ENCODE results near the gene SYAP1. TPM values are rescaled to one million over a fixed set of nuclear protein-coding genes. Genes with fewer than 3 reads are reported as not detected.

Gene SYAP1
- total RNA-seq, 2 experiments from 2014 or later: 16.4 to 19.2 TPM

DNA sequence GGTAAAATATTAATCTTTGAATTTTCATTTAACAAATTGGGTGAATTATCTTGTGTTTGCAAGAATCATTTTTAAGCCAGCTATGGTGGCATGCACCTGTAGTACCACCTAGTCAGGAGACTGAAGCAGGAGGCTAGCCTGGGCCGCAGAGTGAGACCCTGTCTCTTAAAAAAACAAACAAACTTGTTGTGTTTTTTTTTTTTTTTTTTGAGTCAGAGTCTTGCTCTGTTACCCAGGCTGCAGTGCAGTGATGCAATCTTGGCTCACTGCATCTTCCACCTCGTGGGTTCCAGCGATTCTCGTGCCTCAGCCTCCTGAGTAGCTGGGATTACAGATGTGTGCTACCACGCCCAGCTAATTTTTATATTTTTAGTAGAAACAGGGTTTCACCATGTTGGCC lies 69.1 kb downstream of the SYAP1 start:
- H3K4me3 Mint-ChIP-seq: no peak overlapping the region
- no peak for DNase-seq
- peaks cover 6% of the 10 kb centered on the region for H3K36me3 Mint-ChIP-seq (ENCODE audit: low read depth)
- peaks cover 19% of the 10 kb centered on the region for H3K4me1 Mint-ChIP-seq
- ChIA-PET CTCF (no interaction called here), POLR2A (interaction anchor here (0.9 to 2.7 kb wide), 2 partner anchors 10 to 69 kb away, joined by 3 to 13 read pairs; partner anchors contain the start of gene SYAP1)
- H3K27ac Mint-ChIP-seq: no peak overlapping the region
- no peaks in the 10 kb centered on the region for H3K9me3 Mint-ChIP-seq
- H3K27me3 Mint-ChIP-seq: no peaks in the 10 kb centered on the region

DNA sequence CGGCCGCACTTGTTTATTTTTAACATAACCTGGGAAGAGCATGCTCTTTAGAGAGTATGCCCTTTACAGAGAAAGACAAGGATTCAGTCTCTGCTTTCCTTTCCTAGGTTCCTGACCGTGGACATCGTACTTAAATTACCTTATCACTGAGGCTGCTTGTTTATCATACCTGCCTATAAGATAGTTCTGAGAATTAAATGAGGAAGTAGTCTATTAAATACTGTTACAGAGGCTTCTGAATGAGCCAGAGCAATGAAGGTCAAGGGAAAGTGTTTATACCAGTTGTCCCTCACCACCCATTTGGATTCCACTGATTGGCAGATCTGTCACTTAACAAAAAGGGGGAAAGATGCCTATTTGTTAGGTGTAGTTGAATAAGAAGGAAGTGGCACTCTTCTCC lies 76.9 kb downstream of the SYAP1 start:
- peaks cover 16% of the 10 kb centered on the region for H3K36me3 Mint-ChIP-seq (ENCODE audit: low read depth)
- CTCF ChIA-PET: no interaction called here
- no peaks in the 10 kb centered on the region for H3K27me3 Mint-ChIP-seq
- H3K4me1 Mint-ChIP-seq: no peaks in the 10 kb centered on the region
- H3K9me3 Mint-ChIP-seq: no peaks in the 10 kb centered on the region
- POLR2A ChIA-PET: no interaction called here
- no peak for DNase-seq
- no peak overlapping the region for H3K4me3 Mint-ChIP-seq
- H3K27ac Mint-ChIP-seq: no peak overlapping the region

DNA sequence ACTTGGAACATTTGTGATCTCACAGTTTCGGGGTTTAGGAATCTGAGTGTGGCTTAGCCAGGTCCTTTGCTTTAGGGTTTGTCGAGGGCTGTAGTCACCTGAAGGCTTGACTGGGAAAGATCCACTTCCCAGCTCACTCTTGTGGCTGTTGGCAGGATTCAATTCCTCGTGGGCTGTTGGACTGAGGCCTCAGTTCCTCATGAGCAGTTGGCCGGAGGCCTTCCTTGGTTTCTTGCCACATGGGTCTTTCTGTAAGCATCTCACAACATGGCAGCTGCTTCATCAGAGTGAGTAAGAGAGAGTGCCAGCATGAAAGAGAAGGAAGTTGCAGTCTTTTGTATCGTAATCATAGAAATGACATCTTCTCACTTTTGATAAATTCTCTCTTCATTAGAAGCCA lies 77.9 kb downstream of the SYAP1 start:
- H3K9me3 Mint-ChIP-seq: no peaks in the 10 kb centered on the region
- ChIA-PET POLR2A (interaction anchor here (1.1 kb wide), 1 partner anchor 9 kb away, joined by 3 read pairs; no protein-coding TSS in a partner anchor), CTCF (no interaction called here)
- H3K27me3 Mint-ChIP-seq: no peaks in the 10 kb centered on the region
- no peaks in the 10 kb centered on the region for H3K4me1 Mint-ChIP-seq
- H3K36me3 Mint-ChIP-seq (ENCODE audit: low read depth): peaks cover 16% of the 10 kb centered on the region
- H3K4me3 Mint-ChIP-seq: no peak overlapping the region
- no peak overlapping the region for H3K27ac Mint-ChIP-seq
- no peak for DNase-seq

DNA sequence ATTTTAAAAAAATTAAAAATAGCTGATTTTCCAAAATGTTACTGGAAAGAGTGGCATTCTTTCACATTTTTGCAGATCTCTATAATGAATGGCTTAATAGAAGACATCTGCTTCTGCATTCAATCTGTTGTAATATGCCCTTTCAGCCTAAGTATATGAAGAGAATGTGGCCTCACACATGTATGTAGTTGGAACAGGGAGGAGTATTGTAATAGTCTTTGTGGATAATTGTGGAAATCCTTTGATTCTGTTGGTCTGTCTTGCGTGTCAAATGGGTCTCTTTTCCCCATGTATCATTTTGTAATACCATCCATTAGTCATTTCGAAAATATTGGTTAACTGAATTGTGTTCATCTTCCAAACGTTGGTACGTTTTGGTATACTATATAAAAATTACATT lies 78.4 kb downstream of the SYAP1 start:
- ChIA-PET CTCF (no interaction called here), POLR2A (interaction anchor here (1.1 kb wide), 1 partner anchor 9 kb away, joined by 3 read pairs; no protein-coding TSS in a partner anchor)
- no peaks in the 10 kb centered on the region for H3K4me1 Mint-ChIP-seq
- peaks cover 16% of the 10 kb centered on the region for H3K36me3 Mint-ChIP-seq (ENCODE audit: low read depth)
- DNase-seq: no peak
- H3K9me3 Mint-ChIP-seq: no peaks in the 10 kb centered on the region
- H3K27me3 Mint-ChIP-seq: no peaks in the 10 kb centered on the region
- no peak overlapping the region for H3K4me3 Mint-ChIP-seq
- no peak overlapping the region for H3K27ac Mint-ChIP-seq

DNA sequence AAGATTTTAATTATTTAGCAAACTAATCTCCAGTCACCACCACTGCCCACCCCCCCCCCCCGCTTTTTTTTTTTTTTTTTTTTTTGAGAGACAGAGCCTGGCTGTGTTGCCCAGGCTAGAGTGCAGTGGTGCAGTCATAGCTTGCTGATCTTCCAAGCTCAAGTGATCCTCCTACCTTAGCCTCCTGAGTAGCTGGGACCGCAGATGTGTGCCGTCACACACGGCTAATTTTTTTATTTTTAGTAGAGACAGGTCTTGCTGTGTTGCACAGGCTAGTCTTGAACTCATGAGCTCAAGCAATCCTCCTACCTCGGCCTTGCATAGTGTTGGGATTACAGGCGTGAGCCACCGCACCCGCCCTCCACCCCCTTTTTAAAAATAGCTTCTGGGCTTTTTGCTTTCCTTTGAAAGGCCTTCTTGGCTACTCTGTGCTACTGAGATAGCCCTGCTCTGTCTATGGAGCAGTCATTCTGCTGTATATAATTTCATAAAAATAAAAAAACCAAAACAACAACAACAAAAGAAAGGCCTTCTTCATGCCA lies 85.6 kb downstream of the SYAP1 start:
- DNase-seq: no peak
- ChIA-PET CTCF (interaction anchor here (0.6 kb wide), 1 partner anchor 63 kb away, joined by 4 read pairs; no protein-coding TSS in a partner anchor), POLR2A (no interaction called here)
- H3K4me3 Mint-ChIP-seq: no peak overlapping the region
- H3K27me3 Mint-ChIP-seq: no peaks in the 10 kb centered on the region
- peaks cover 2% of the 10 kb centered on the region for H3K36me3 Mint-ChIP-seq (ENCODE audit: low read depth)
- H3K4me1 Mint-ChIP-seq: peaks cover 10% of the 10 kb centered on the region
- H3K9me3 Mint-ChIP-seq: no peaks in the 10 kb centered on the region
- H3K27ac Mint-ChIP-seq: no peak overlapping the region

DNA sequence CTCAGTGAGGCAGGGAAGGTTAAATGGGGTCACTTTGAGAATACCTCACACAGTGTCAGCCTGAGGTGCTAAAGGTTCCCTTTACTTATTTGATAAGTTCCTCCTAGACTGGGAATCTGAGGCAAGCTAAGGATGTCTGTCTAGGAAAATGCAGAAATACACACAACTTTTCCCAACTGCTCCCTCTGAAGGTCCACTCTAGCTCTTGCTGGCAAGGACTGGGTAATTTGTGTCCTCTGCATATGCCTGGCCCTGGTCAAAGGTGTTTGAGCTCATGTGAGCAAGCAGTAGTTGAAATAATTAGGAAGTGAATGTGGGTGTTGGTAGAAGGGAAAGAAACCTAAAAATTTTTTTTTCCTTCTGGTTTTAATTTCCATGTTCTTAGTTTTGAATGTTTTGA lies 88.1 kb downstream of the SYAP1 start:
- H3K27ac Mint-ChIP-seq: no peak overlapping the region
- H3K4me1 Mint-ChIP-seq: peaks cover 11% of the 10 kb centered on the region
- H3K36me3 Mint-ChIP-seq (ENCODE audit: low read depth): no peaks in the 10 kb centered on the region
- POLR2A ChIA-PET: interaction anchor here (1.1 to 1.8 kb wide), 2 partner anchors 15 to 952 kb away, joined by 3 to 4 read pairs; no protein-coding TSS in a partner anchor
- CTCF ChIA-PET: interaction anchor here (0.9 kb wide), 1 partner anchor 9 kb away, joined by 3 read pairs; no protein-coding TSS in a partner anchor
- H3K9me3 Mint-ChIP-seq: no peaks in the 10 kb centered on the region
- H3K27me3 Mint-ChIP-seq: no peaks in the 10 kb centered on the region
- no peak overlapping the region for H3K4me3 Mint-ChIP-seq
- no peak for DNase-seq

DNA sequence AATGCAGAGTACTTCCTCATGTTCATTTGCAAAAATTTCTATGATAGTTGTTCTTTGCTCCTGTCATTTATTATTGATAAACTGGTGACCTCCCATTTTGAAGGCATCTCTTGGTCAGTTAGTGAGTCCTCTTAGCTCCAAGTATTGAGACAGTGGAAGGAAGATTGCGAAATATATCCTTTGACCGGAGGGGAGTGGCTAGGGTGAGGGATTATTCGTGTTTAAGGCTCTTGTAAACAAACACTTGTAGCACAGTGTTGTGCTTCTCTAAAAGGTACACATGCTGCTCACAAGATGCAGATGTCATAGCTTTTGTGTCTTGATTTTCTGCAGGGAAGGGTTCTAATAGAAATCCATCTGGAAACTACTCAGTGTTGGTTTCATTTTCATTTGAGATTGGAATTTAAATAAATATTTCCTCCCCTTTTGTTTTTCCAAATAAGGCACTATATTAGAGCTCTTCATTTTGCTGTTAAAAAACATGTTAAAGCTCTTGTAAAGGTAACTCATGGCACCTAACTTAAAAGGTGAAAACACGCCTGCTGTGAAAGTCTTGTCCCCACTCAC lies 88.6 kb downstream of the SYAP1 start:
- ChIA-PET CTCF (interaction anchor here (0.9 kb wide), 1 partner anchor 9 kb away, joined by 3 read pairs; no protein-coding TSS in a partner anchor), POLR2A (interaction anchor here (1.1 to 1.8 kb wide), 2 partner anchors 14 to 952 kb away, joined by 3 to 4 read pairs; no protein-coding TSS in a partner anchor)
- DNase-seq: no peak
- Mint-ChIP-seq H3K9me3 (no peaks in the 10 kb centered on the region), H3K4me3 (no peak overlapping the region), H3K27me3 (no peaks in the 10 kb centered on the region), H3K36me3 (ENCODE audit: low read depth) (peaks cover 3% of the 10 kb centered on the region), H3K4me1 (peaks cover 11% of the 10 kb centered on the region), H3K27ac (no peak overlapping the region)

DNA sequence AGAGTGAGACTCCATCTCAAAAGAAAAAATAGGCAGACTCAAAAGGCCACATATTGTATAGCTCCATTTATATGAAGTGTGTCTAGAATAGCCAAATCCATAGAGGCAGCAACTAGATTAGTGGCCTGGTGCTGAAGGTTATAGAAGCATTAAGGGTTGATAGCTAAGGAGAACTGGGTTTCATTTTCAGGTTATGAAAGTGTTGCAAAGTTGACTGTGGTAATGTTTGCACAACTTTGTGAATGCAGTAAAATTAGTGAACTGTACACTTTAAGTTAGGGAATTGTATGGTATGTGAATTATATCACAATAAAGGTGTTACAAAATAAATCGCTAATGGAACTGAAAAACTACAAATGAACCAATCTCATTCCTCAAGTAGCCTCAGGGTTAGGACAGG lies 95.2 kb downstream of the SYAP1 start:
- Mint-ChIP-seq H3K4me3 (no peak overlapping the region), H3K9me3 (no peaks in the 10 kb centered on the region), H3K27ac (no peak overlapping the region), H3K27me3 (no peaks in the 10 kb centered on the region), H3K36me3 (ENCODE audit: low read depth) (peaks cover 10% of the 10 kb centered on the region), H3K4me1 (peaks cover 8% of the 10 kb centered on the region)
- CTCF ChIA-PET: no interaction called here
- POLR2A ChIA-PET: no interaction called here
- no peak for DNase-seq

Other genes starting within 250 kb of the SYAP1 start
- gene S100G, start 69.5 kb upstream of the SYAP1 start, total RNA-seq: not detected
- 1 to 10 TPM; 4.8 to 5.1 TPM for gene CTPS2, start 6.9 kb upstream of the SYAP1 start, total RNA-seq
- 1 to 10 TPM; 9.4 to 9.8 TPM for gene TXLNG, start 66.9 kb downstream of the SYAP1 start, total RNA-seq
- 100 to 1,000 TPM; 137 to 140 TPM for gene RBBP7, start 150.8 kb downstream of the SYAP1 start, total RNA-seq
- gene REPS2, start 227.0 kb downstream of the SYAP1 start, total RNA-seq: under 1 TPM; 0.10 TPM

Measured in activated CD4-positive, alpha-beta memory T cell treated with anti-CD3 and anti-CD28 coated beads, Interleukin-2, amount 10 ng/mL, durations not matched to agents 7 days and 5 days (primary cell).